NAMALWA (cell line): ENCODE data around the gene ATP2A1.
"Not testable (repeated sequence)": the region's sequence is repeated elsewhere in the genome, so short reads cannot be mapped to it uniquely, and the experiment has no call there.

ENCODE experiments used
- DNase-seq: peaks from one replicate; pipeline ENCODE4 v3.0.0-alpha.2; 2015; ENCODE audit warnings: low spot score

The ATP2A1 gene

GRCh38 chr16:28859326-28859725 is 19.0 kb upstream of the ATP2A1 start:
- no peak for DNase-seq

GRCh38 chr16:28863929-28864793 is 14.1 kb upstream of the ATP2A1 start:
- no peak for DNase-seq

GRCh38 chr16:28865001-28865688 is 13.1 kb upstream of the ATP2A1 start:
- DNase-seq, result no peak

- DNase-seq, result no peak
These were observed 12.4 kb upstream of the ATP2A1 start for GRCh38 chr16:28865722-28866453.

GRCh38 chr16:28866454-28866804 is 11.9 kb upstream of the ATP2A1 start:
- no peak for DNase-seq

GRCh38 chr16:28867241-28867640 is 11.0 kb upstream of the ATP2A1 start:
- no peak for DNase-seq

GRCh38 chr16:28867646-28868045 is 10.6 kb upstream of the ATP2A1 start:
- not testable (repeated sequence) for DNase-seq

- no peak for DNase-seq
These were observed 9.1 kb upstream of the ATP2A1 start for GRCh38 chr16:28869201-28869600.

- no peak for DNase-seq
These were observed 5.3 kb upstream of the ATP2A1 start for GRCh38 chr16:28872952-28873351.

GRCh38 chr16:28873543-28874201 is 4.6 kb upstream of the ATP2A1 start:
- peak; percentile 60 for DNase-seq

- no peak for DNase-seq
These were observed 3.9 kb upstream of the ATP2A1 start for GRCh38 chr16:28874406-28874805.

GRCh38 chr16:28875134-28876018 is 2.9 kb upstream of the ATP2A1 start:
- DNase-seq, result peak; percentile 39

GRCh38 chr16:28876019-28876659 is 2.1 kb upstream of the ATP2A1 start:
- no peak for DNase-seq

GRCh38 chr16:28876973-28877654 is 1.2 kb upstream of the ATP2A1 start:
- DNase-seq, result no peak

GRCh38 chr16:28877655-28878000 is 660 bp upstream of the ATP2A1 start:
- DNase-seq, result no peak

GRCh38 chr16:28879261-28879840 is 1.1 kb downstream of the ATP2A1 start:
- DNase-seq, result peak; percentile 33

- DNase-seq, result peak; percentile 91
These were observed 1.7 kb downstream of the ATP2A1 start for GRCh38 chr16:28879841-28880588.

- no peak for DNase-seq
These were observed 2.3 kb downstream of the ATP2A1 start for GRCh38 chr16:28880589-28880915.

GRCh38 chr16:28880955-28881354 is 2.7 kb downstream of the ATP2A1 start:
- DNase-seq, result no peak
